HG02870 (cell line): ENCODE measurements around the gene ARX.

Experiments
- ATAC-seq: cut with Tn5 transposase; IDR thresholded peaks from one replicate; pipeline ENCODE4 v1.9.1; 2021; ENCODE audit warnings: mild to moderate bottlenecking, moderate library complexity; ENCODE audit not compliant: unreplicated experiment

Gene ARX

DNA sequence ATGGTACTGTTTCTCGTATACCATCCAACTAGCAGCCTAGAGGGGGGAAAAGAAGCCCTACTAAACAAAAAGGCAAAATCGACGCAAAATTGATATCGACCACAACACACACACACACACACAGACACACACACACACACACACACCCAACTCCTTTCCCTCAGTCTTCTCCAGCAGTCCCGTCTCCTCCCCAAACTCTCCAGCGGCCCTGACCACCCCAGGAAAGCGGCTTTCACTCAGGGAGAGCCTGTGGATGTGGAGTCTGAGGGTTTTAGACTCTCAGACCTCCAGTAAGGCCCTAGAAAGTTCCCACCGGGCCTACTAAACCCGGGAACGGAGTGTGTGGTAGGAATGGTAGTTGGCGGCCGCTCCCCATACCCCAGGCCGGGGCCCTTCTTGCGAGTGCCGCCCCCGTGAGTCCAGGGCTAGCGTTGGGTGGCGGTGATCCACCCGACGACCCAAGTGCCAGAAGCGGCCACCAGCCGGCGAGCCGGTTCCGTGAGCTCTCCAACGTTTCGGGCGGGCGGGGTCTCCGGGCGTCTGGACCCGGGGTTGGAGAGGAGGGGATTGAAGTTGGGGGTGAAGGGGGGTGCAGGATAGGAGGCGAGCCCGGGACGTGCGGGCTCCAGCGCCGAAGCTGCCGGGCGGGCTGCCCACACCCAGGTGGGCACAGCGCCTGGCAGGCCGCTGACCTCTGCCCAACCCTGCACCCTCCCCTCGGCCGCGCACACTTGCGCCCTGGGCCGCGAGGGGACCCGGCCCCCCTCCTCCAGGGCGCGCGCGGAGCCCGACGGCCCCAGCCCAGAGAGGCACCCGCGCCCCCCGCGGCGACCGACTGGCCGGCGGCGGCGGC, 13.7 kb downstream of the ARX start:
- ATAC-seq, result no peak

DNA sequence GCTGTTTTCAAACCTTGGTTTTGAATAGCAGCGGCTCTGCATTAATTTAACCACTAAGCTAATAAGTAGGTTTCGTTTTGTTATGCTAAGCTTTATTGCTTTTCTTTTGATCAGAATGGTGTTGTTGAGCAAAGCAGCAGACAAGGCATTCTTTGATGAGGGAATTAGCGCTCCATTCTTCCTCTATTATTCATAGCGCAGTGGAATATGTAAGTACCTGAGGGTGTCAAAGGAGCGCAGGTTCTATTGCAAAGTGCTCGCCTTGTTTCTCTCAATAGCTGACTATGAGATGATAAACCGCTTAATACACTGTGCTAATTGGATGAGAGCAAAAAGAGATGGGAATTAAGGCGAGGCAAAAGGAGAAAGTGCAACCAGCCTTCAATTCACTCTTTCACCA, 16.3 kb downstream of the ARX start:
- ATAC-seq, result no peak

DNA sequence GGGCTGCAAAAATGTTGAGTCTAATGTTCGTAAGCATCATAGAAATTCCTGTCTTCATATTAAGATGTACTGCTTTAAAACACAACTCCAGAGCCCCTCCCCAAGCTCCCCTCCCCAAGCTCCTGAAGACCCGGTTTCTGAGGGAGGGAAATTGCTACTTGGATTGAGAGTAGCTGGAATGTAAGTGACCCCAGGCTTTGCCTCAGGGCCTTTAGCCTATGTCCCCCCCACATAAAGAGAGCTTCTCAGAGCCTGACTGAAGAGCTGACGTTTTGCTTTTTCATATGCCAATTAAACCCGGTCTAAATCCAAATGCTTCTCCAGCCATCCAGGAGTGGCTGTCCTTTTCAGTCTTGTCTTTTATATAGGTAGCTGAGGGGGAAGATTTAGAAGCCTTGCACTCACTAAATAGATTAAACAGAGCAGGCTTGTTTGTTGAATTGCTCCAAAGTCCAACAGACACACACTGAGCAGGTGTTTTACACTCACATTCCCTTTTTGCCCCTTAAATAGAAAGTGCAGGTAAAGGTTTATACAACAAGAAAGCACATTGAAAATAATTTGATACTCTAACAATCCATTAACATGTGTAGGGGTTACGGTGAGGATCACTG, 19.6 kb downstream of the ARX start:
- no peak for ATAC-seq

DNA sequence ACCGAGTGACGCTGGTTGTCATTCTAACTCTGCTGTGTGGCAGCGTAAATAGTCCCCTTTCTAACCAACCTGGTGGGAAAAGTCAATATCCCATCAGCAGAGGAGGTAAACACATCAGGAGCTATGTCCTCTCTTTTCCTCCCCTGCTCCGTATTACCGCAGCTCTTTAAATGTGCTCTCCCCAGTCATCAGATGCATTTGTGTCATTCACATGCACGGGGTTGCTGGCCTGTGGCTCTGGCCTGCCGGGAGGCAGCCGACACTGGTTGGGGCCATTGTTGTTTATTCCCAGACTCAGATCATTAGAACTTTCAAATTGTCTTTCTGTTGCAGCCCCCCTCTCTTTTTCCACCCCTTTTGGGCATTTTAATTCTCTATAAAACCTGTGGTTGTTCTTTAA, 21.9 kb downstream of the ARX start:
- no peak for ATAC-seq

DNA sequence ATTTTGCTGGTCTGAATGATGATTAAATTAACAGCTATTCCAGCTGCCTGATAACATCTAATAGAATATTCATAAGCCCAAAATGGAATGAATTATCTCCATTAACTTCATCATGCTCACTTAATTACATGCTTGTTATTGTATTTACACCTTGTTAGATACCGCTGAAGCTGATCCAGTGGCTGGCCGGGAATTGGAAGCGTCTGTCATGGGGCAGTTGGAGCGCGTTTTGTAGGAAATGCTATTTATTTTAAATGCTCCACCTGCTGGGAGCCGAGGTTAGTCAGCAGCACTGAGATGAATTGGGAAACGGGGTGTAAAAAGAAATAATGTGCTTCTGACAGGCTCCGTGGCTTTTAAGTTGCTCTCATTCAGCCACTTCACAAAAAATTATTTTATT, 25.2 kb downstream of the ARX start:
- ATAC-seq, result no peak

DNA sequence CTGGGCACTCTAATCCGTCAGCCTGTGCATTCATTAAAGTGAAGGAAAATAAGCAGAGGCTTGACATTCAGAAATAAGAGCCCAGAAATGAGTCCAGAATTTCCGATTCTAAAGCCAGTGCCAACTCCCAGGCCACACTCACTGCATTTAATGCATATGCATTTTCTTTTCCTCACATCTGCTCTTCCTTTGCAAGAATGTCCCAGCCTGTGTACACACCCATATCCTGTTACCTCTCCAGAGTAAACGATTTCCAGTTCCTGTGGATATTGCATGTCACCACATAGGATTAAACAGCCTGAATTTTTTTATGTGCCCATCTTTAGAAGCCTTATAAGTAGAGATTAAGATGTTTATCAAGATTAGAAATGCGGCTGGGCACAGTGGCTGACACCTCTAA, 27.5 kb downstream of the ARX start:
- no peak for ATAC-seq

DNA sequence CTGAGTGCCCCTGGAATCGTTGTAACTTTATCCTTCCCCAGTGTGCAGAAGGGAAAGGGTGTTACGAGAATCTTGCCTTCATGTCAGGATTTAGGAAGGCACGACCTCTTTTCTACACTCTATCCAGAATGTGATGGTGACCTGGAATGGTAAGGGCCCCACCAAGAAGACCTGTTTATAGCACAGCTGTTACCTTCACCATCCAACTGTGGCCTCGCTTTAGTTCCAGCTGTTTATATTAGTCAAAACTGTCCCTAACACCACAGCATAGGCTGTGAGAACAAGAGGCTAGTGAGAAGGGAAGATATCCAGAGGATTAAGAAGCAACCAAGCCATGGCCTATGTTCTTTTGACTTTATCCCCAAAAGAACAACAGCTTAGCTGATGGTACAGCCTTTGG, 28.0 kb downstream of the ARX start:
- no peak for ATAC-seq

DNA sequence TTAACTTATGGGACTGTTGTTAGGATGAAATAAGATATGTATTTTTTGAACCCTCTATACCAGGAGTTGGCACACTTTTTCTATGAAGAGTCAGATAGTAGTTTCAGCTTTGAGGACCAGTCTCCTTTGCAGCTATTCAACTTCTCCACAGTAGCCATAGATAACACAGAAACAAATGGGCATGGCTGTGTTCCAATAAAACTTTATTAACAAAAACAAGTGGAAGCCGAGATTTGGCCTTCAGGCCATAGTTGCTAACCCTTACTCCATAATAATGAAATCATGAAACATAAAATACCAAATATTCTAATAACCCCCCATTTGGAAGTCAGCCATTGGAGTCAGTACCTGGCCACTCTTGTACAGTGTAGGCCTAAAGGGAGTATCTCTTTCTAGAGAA, 30.6 kb downstream of the ARX start:
- no peak for ATAC-seq

DNA sequence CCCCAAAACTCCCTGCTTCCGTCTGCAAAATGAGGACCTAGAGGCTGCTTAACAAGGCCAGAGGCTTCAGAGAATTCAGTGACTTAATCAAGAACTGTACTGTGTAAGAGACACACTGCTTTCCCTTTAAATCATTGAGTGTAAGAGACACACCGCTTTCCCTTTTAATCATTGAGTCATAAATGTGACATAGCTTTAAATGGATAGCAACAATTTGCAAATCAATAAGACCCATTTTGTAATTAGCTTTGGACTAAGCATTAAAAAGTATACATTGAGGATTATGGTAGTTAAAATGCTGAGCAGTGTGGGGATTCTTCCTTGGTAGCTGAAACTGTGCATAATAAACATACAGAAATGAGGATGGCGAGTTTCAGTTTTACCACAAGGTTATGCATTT, 31.8 kb downstream of the ARX start:
- ATAC-seq, result no peak

DNA sequence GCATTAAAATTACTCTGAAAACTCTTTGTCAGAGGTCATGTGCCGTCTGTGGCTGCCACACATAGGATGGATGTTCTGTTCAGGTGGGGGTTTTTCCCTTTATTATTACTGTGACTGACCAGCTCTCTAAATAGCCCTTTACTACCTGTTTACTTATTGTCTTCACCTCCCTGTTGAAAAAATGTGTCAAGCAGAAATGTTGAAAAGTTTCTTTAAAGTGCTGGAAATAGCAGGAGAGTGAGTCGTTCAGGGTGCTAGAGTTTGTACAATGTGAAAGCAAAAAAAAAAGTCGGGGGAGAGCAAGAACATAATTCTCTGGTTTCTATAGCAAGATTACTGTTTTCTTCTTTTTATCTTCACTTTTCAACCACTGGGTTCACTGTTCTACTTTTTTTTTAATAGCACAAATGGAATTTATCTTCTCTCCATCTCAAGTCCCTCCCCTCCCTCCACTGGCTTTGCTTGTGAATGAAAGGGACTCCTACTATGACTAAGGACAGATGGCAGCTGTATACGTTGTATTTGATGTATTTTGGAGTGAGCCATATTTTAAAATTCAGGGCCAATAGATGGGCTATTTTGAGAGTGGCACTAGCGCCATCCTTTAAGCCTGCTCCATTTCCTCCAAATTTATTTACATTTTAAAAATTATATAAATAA, 33.3 kb downstream of the ARX start:
- ATAC-seq, result no peak

DNA sequence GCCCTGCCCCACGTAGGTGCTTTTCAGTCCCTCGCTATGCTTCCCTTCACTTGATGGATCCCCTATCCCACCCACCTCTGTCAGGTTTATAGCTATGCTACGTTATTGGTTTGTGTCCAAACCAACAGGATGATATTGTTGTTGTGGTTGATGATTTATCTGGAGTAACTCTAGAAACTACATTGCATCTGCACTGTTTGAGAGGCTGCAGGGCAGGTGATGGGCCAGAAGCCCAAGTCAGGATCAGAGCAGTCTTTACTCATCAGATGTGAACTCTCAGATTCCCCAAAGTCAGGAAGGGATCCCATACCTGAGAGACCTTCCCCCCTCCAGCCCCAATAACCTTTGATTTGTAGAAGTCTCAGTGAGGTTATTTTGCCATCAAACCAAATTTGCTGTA, 34.7 kb downstream of the ARX start:
- no peak for ATAC-seq

DNA sequence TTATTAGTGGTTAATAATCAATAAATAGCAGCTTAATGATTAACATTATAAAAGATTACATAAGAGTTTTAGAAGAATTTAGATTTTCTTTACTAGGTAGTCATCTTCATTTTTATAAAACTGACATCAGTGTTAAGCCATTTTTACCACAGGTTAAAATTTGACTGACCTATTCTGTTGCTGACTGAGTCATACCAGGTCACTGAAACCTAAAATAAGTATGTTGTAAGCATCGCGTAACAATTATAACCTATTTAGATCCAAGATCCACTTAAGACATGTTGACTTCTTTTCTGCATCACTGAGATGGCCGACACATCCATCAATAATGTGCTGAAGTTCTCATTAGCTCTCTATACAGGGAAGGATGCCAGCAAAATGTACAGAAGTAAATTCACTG, 36.7 kb downstream of the ARX start:
- no peak for ATAC-seq

DNA sequence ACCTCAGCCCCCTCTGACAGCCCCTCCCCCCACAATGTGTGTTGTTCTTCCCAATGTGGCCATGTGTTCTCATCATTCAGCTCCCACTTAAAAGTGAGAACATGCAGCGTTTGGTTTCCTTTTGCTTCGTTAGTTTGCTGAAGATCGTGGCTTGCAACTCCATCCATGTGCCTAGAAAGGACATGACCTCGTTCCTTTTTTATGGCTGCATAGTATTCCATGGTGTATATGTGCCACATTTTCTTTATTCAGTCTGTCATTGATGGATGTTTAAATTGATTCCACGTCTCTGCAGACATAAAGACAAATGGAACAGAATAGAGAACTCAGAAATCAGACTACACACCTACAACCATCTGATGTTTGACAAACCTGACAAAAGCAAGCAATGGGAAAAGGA, 46.0 kb downstream of the ARX start:
- ATAC-seq, result no peak

DNA sequence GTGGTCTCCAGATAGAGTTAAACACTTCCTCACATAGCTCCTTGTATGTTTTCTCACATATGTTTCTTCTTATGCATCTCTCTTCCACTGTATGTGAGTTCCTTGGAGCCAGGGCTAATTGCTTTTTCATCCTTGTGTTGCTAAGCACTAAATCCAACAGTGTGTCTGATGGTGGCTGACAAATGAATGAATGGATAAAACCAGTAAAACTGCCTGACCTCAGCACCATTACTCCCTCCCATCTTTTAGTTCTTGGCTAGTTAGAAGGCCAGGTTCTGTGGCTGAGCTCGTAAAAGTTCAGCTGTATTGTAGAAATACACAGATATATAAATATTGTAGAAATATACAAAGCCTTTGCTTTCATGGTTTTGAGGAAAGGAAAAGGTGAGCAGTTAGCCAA, 50.4 kb downstream of the ARX start:
- ATAC-seq, result no peak

DNA sequence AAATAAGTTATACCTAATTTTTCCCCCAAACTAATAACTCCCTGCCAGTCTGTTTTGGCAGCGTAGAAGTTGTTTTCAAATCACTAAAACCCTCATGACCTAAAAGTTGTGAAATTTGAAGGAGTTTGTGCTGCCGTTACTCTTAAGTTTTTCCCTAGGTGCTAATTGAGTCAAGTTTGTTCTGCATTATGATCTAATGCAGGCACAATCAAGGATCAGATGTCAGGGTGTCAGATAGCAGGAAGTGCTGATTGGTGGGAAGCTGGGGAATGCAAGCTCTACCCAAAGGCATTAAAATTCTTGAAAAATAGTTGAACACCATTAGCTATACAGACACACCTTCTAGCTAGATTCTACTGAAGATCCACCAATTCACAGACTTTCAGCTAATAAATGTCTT, 51.9 kb downstream of the ARX start:
- no peak for ATAC-seq

DNA sequence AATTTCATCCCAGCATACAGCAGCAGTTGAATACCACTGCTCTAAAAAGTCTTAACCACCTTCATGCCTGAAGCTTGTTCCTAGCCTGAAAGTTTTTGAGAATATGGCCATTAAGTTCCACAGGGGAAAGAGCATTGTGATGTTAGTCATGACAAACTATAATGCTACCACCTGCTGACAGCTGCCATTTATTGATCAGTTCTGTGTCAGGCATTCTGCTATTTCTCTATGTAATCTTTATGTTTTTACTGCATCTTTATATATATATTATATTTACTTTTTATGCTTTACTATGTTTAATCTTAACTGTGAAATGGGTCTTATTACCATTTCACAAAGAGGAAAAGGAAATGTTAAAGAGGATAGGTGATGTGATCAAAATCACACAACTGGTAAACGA, 54.0 kb downstream of the ARX start:
- ATAC-seq, result no peak

DNA sequence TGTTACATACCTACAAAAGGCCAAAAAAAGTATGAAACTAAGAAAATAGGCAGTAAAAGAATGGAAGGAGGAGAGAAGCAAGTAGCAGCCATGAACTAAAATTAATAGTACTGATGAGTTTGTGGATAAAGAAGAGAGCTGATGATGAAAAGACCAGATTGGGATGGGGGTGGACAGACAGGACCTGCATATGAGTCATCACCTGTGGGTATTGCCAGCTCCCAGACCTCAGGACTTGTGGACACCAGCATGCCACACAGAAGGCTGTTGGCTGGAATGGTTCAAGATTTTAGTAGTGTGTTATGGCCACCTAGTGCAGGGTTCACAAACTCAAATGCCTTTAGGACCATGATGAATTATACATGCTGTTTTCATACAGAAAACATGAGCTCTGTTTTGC, 58.9 kb downstream of the ARX start:
- no peak for ATAC-seq

DNA sequence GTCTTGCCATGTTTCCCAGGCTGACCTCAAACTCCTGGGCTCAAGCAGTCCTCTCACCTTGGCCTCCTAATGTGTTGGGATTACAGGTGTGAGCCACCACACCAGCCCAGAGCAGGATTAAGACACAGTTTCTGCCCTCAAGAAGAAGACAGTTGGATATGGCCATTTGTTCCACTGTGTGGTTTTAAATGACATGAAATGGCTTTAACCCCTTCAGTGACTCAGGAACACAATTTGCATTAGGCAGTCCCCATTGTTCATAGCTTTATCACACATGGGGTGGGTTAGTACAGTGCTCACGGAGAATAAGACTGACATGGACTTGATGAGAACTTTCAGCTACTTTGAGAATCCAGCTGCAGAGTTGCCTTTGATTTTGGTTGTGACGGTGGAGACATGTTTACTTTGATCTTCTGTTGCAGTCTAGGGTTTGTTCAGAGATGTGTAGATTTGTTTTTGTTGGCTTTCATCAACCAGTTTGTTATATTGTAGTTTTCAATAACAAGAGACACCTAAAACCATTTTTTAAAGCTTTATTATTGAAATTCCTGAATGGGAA, 60.3 kb downstream of the ARX start:
- no peak for ATAC-seq

DNA sequence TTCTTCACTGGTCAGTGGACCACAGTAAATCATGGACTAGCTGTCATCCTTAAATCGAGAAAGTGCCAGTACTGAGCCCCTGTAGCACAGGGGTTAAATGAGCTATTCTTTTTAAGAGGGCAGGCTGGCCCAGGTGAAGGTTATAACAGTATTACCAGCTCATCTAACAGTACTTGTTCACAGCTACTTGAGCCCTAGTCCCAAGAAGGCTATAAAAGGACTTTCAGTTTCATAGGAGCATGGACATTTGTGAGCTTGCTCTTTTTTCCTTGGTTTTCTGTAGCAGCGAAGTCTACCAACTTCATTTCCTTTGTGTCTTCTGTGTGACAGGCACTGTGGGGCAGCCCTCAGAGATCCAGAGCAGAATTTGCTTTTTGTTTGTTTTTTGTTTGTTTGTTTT, 61.0 kb downstream of the ARX start:
- no peak for ATAC-seq
